CD14-positive monocyte (primary cell): Measurements from ENCODE around the gene MYO3B. TPM values are rescaled to one million over a fixed set of nuclear protein-coding genes. Genes with fewer than 3 reads are reported as not detected.

Experiments
- DNase-seq, 3 donors: peaks; one replicate each; pipeline ENCODE4 v3.0.0-alpha.2; 2011 to 2022
- H2AFZ ChIP-seq: 2 replicates; pipeline ENCODE4 v1.6.0; 2012; ENCODE audit warnings: mild to moderate bottlenecking, low read depth, low read length, inconsistent platforms; ENCODE audit not compliant: insufficient read depth, poor library complexity, severe bottlenecking
- H3K27ac ChIP-seq, 2 donors: 1 replicate in 1 of 2; 2 replicates in 1 of 2; pipeline ENCODE4 v1.5.1; 2012 to 2013; ENCODE audit warnings: low read length in 2 of 2, control low read depth in 1 of 2, inconsistent platforms in 1 of 2, low read depth in 1 of 2, mild to moderate bottlenecking in 1 of 2
- H3K27me3 ChIP-seq, 2 donors: one replicate each; pipeline versions ENCODE4 v1.6.0 to v1.6.1; 2011 to 2013; ENCODE audit warnings: low read length in 2 of 2; ENCODE audit not compliant: control insufficient read depth in 2 of 2, insufficient read depth in 2 of 2
- H3K36me3 ChIP-seq, 2 donors: replicated peaks in 1 of 2; 1 replicate in 1 of 2; 2 replicates in 1 of 2; pipeline versions ENCODE4 v1.5.1 to v1.6.1; 2012 to 2013; ENCODE audit warnings: low read length in 2 of 2, control low read depth in 1 of 2, inconsistent platforms in 1 of 2, mild to moderate bottlenecking in 1 of 2; ENCODE audit not compliant: insufficient read depth in 2 of 2, control insufficient read depth in 1 of 2
- H3K4me1 ChIP-seq, 2 donors: 1 replicate in 1 of 2; 2 replicates in 1 of 2; pipeline versions ENCODE4 v1.5.1 to v1.6.1; 2012 to 2013; ENCODE audit warnings: low read length in 2 of 2, control low read depth in 1 of 2, inconsistent platforms in 1 of 2, mild to moderate bottlenecking in 1 of 2, moderate library complexity in 1 of 2; ENCODE audit not compliant: insufficient read depth in 2 of 2, control insufficient read depth in 1 of 2
- H3K4me2 ChIP-seq: replicated peaks from 2 replicates; pipeline ENCODE3; 2012; ENCODE audit warnings: low read length, moderate library complexity, mild to moderate bottlenecking; ENCODE audit not compliant: poor library complexity, severe bottlenecking; ENCODE audit errors: extremely low read depth
- H3K4me3 ChIP-seq, 3 experiments: fragments of 200-600 bp in 1 of 3; sonication (generic) in 1 of 3; replicated peaks in 1 of 3; 1 replicate in 2 of 3; 2 replicates in 1 of 3; pipeline ENCODE4 v1.5.1; 2011 to 2013; ENCODE audit warnings: low read length in 3 of 3, mild to moderate bottlenecking in 3 of 3, control low read depth in 2 of 3, low read depth in 2 of 3, inconsistent platforms in 1 of 3, moderate library complexity in 1 of 3
- H3K79me2 ChIP-seq: 2 replicates; pipeline ENCODE4 v1.6.0; 2012; ENCODE audit warnings: mild to moderate bottlenecking, control low read depth, inconsistent platforms, low read length, moderate library complexity; ENCODE audit not compliant: insufficient read depth
- H3K9ac ChIP-seq: 2 replicates; pipeline ENCODE4 v1.6.0; 2017; ENCODE audit warnings: low read length, mild to moderate bottlenecking; ENCODE audit not compliant: insufficient read depth, poor library complexity, severe bottlenecking
- H3K9me3 ChIP-seq, 2 donors: replicated peaks in 1 of 2; 1 replicate in 1 of 2; 2 replicates in 1 of 2; pipeline versions ENCODE4 v1.5.1 to v1.6.1; 2012 to 2013; ENCODE audit warnings: low read length in 2 of 2, control low read depth in 1 of 2; ENCODE audit not compliant: control insufficient read depth in 1 of 2, insufficient read depth in 1 of 2
- H4K20me1 ChIP-seq: 2 replicates; pipeline ENCODE4 v1.6.0; 2012; ENCODE audit warnings: mild to moderate bottlenecking, low read length, control low read depth, moderate library complexity; ENCODE audit not compliant: insufficient read depth
- H3K27ac Mint-ChIP-seq, 7 donors: one replicate each; pipeline ENCODE4 v1.8.0; 2020; ENCODE audit warnings: mild to moderate bottlenecking in 7 of 7, mixed read lengths in 7 of 7, moderate library complexity in 6 of 7, inconsistent platforms in 2 of 7
- H3K27me3 Mint-ChIP-seq, 3 donors: one replicate each; pipeline ENCODE4 v1.8.0; 2021 to 2022; ENCODE audit warnings: low read depth in 3 of 3, mild to moderate bottlenecking in 3 of 3, mixed read lengths in 3 of 3, moderate library complexity in 3 of 3, inconsistent platforms in 1 of 3
- H3K36me3 Mint-ChIP-seq, 2 donors: one replicate each; pipeline ENCODE4 v1.8.0; 2020; ENCODE audit warnings: mixed read lengths in 2 of 2, inconsistent platforms in 1 of 2, mild to moderate bottlenecking in 1 of 2
- H3K4me1 Mint-ChIP-seq: one replicate; pipeline ENCODE4 v1.8.0; 2020; ENCODE audit warnings: mild to moderate bottlenecking, mixed read lengths
- H3K4me3 Mint-ChIP-seq, 2 donors: one replicate each; pipeline ENCODE4 v1.8.0; 2020; ENCODE audit warnings: mild to moderate bottlenecking in 2 of 2, mixed read lengths in 2 of 2, moderate library complexity in 1 of 2
- H3K9me3 Mint-ChIP-seq, 7 donors: one replicate each; pipeline ENCODE4 v1.8.0; 2020 to 2022; ENCODE audit warnings: mixed read lengths in 7 of 7, mild to moderate bottlenecking in 6 of 7, moderate library complexity in 6 of 7, inconsistent platforms in 2 of 7
- CTCF ChIP-seq: fragments of 200-600 bp; IDR thresholded peaks from one replicate; pipeline ENCODE4 v1.8.0; 2022; ENCODE audit warnings: antibody characterized with exemption, mild to moderate bottlenecking
- WGBS: methylation state at CpG from one replicate; pipeline ENCODE4 v1.1.5; 2013; ENCODE audit warnings: missing lambda C conversion rate; ENCODE audit not compliant: insufficient coverage; 5-methylcytosine and 5-hydroxymethylcytosine counted together
- intact Hi-C, 2 donors: fragments of 100-400 bp; cut with micrococcal nuclease; formaldehyde crosslinking; loops; one replicate each; pipeline versions ENCODE4 v1.15.0 to v1.15.1; 2023
- polyA plus RNA-seq, 3 donors: library from polyadenylated mRNA; depleted of rRNA in 1 of 3; unstranded in 2 of 3; stranded (reverse) in 1 of 3; fragments of 300-500 nt in 2 of 3; fragments of >200 nt in 1 of 3; fragmentation: Illumina TruSeq in 2 of 3; gene quantifications; 1 replicate in 2 of 3; 2 replicates in 1 of 3; pipeline ENCODE4 v1.2.3, GENCODE V29; 2012 to 2021

Gene MYO3B
- polyA plus RNA-seq, 3 donors = not detected

GRCh38 chr2:170264522-170264860 lies 86.5 kb downstream of the MYO3B start:
- no peak for TF ChIP-seq CTCF
- intact Hi-C loops = no loop called here
- no peaks in the 10 kb centered on the region for H3K79me2 ChIP-seq
- H3K4me2 ChIP-seq = no peak overlapping the region
- H3K36me3 ChIP-seq = no peaks in the 10 kb centered on the region
- no peaks in the 10 kb centered on the region for H3K4me1 Mint-ChIP-seq
- H3K4me3 ChIP-seq = no peak overlapping the region
- H3K4me1 ChIP-seq = no peaks in the 10 kb centered on the region
- no peak for DNase-seq
- no peak overlapping the region for H2AFZ ChIP-seq
- no peaks in the 10 kb centered on the region for H3K36me3 Mint-ChIP-seq
- H3K9me3 ChIP-seq = peaks cover 7 to 16% of the 10 kb centered on the region in 2 donors
- no CpG with 5 or more reads among the region's 2 CpGs for WGBS
- no peaks in the 10 kb centered on the region for H3K27me3 ChIP-seq
- no peak overlapping the region for H3K27ac Mint-ChIP-seq
- H3K9me3 Mint-ChIP-seq = peaks cover 13 to 27% (median 24%) of the 10 kb centered on the region in 7 donors
- H3K9ac ChIP-seq = no peak overlapping the region
- H3K4me3 Mint-ChIP-seq = no peak overlapping the region
- H3K27me3 Mint-ChIP-seq = peaks cover 0 to 2% (median 1%) of the 10 kb centered on the region in 3 donors
- no peaks in the 10 kb centered on the region for H4K20me1 ChIP-seq
- H3K27ac ChIP-seq = no peak overlapping the region

GRCh38 chr2:170264865-170265264 lies 86.9 kb downstream of the MYO3B start:
- TF ChIP-seq CTCF = no peak
- no peaks in the 10 kb centered on the region for H3K4me1 Mint-ChIP-seq
- H3K4me2 ChIP-seq = no peak overlapping the region
- no peaks in the 10 kb centered on the region for H3K36me3 Mint-ChIP-seq
- H3K27me3 ChIP-seq = no peaks in the 10 kb centered on the region
- H3K36me3 ChIP-seq = no peaks in the 10 kb centered on the region
- no peaks in the 10 kb centered on the region for H3K79me2 ChIP-seq
- no peak overlapping the region for H3K4me3 Mint-ChIP-seq
- intact Hi-C loops = no loop called here
- H3K4me3 ChIP-seq = no peak overlapping the region
- H3K9me3 Mint-ChIP-seq = peaks cover 13 to 27% (median 22%) of the 10 kb centered on the region in 7 donors
- H3K27me3 Mint-ChIP-seq = peaks cover 0 to 2% (median 1%) of the 10 kb centered on the region in 3 donors
- DNase-seq = no peak
- no peak overlapping the region for H3K27ac ChIP-seq
- H3K27ac Mint-ChIP-seq = no peak overlapping the region
- no peaks in the 10 kb centered on the region for H3K4me1 ChIP-seq
- no peaks in the 10 kb centered on the region for H4K20me1 ChIP-seq
- H3K9ac ChIP-seq = no peak overlapping the region
- H3K9me3 ChIP-seq = peaks cover 7 to 16% of the 10 kb centered on the region in 2 donors
- H2AFZ ChIP-seq = no peak overlapping the region
